Erythroblast (primary cell): ENCODE results near the gene GID4.
A peak's percentile ranks its signal among the peaks of the same experiment; 100 is the strongest.

ENCODE experiments used
- DNase-seq, 2 experiments: peaks; one replicate each; lab custom pipeline; 2025; lab: John Stamatoyannopoulos, UW
- GATA1 ChIP-seq: IDR thresholded peaks from 2 replicates; pipeline ENCODE4 v1.6.1; 2011; ENCODE audit warnings: low read depth, mild to moderate bottlenecking, control low read depth, low read length, moderate library complexity
- POLR2A ChIP-seq: IDR thresholded peaks from 2 replicates; pipeline ENCODE4 v1.6.1; 2011; ENCODE audit warnings: mild to moderate bottlenecking, low read length

Gene GID4

DNA sequence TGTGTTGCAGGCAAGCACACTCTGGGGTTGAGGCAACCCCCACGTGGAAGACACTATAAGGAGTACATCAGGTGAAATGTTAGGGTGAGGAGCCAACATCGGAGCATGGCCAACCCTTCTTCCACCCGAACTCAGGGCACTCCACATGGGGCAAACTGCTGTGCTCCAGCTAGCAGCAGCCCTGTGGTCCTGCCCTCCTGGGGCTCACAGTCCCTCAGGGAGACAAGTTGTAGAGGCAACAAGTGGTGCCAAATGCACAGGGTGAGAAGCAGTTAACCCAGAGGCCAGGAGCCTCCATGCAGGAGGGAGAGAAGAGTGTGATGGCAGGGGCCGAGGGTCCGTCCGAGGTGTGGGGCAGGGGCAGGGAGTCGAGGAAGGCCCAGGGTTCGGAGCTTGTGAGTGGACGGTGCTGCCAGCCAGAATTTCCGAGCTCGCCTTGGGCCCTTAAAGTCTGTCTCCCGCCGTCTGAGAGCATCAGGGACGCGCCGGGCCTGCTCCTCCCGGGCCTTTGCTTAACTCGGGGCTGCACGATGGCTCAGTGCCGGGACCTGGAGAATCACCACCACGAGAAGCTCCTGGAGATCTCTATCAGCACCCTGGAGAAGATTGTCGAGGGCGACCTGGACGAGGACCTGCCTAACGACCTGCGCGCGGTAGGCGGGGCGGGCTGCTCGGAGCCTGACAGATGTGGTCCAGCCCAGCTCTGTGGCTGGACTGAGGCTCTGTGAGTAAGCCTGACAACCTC lies 32.5 kb upstream of the GID4 start:
- no peak for DNase-seq
- TF ChIP-seq GATA1: no peak
- no peak for TF ChIP-seq POLR2A

DNA sequence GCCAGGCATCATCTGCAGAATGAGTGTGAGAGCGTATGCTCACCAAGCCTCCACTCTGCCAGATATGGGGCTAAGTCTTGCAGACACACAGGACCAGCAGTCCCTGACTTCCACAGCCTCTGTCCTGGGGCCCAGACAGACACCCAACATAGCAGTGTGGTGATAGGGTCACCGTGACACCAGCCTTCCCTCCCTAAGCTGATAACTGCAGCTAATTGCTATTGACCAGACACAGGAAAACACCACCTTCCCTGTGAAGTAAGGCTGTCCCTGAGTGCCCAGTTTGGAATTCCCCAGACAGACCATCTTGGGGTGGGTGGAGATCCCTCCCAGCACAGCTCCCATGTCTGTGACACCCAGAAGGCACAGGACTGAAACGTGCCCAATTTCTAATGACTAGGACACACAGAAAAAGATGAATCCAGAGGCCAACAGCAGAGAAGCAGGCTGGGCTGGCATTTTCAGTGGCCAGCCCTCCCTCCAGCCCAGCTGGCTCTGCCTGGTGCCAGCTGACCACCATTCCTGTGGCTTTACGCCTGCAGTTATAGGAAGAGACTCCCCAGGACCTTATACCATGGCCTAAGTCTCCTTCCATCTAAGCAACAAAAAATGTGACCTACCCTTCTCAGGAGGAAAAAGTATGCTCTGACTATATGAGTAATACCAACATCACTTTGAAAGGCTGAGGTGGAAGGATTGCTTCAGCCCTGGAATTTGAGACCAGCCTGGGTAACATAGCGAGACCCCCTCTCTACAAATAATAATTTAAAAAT lies 30.5 kb upstream of the GID4 start:
- TF ChIP-seq POLR2A (no peak), GATA1 (no peak)
- DNase-seq: no peak

GRCh38 chr17:18009609-18010420 lies 29.4 kb upstream of the GID4 start:
- DNase-seq: peak; percentile 24 to 76
- TF ChIP-seq GATA1: no peak
- TF ChIP-seq POLR2A: no peak

GRCh38 chr17:18011286-18011685 lies 27.9 kb upstream of the GID4 start:
- DNase-seq: no peak
- no peak for TF ChIP-seq POLR2A
- no peak for TF ChIP-seq GATA1

DNA sequence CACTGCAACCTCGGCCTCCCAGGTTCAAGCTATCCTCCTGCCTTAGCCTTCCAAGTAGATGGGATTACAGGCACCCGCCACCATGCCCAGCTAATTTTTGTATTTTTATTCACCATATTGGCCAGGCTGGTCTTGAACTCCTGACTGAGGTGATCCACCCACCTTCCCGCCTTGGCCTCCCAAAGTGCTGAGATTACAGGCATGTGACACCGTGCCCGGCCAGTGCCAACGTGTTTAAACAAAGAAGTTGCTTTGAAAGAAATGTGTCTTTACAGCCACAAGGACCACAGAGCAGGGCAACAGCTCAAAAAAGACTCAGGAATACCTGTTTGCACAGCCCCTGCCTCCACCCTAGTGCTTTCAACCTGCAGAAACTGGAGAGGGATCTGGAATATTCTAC lies 25.2 kb upstream of the GID4 start:
- DNase-seq: no peak
- no peak for TF ChIP-seq GATA1

GRCh38 chr17:18015593-18015992 lies 23.6 kb upstream of the GID4 start:
- TF ChIP-seq POLR2A (no peak), GATA1 (no peak)
- DNase-seq: no peak

- TF ChIP-seq GATA1 (no peak), POLR2A (no peak)
- DNase-seq: no peak
Observed at GRCh38 chr17:18016426-18016825, 22.8 kb upstream of the GID4 start.

GRCh38 chr17:18017958-18018357 lies 21.2 kb upstream of the GID4 start:
- DNase-seq: no peak
- TF ChIP-seq POLR2A: no peak
- TF ChIP-seq GATA1: no peak

- TF ChIP-seq GATA1 (no peak), POLR2A (no peak)
- no peak for DNase-seq
Observed at GRCh38 chr17:18018411-18018921, 20.7 kb upstream of the GID4 start.

GRCh38 chr17:18019838-18020154 lies 19.4 kb upstream of the GID4 start:
- no peak for DNase-seq

GRCh38 chr17:18020971-18021370 lies 18.2 kb upstream of the GID4 start:
- TF ChIP-seq GATA1 (no peak), POLR2A (no peak)
- no peak for DNase-seq

More at GRCh38 chr17:18019838-18020154, 19.4 kb upstream of the GID4 start:
- TF ChIP-seq POLR2A: no peak
- no peak for TF ChIP-seq GATA1

DNA sequence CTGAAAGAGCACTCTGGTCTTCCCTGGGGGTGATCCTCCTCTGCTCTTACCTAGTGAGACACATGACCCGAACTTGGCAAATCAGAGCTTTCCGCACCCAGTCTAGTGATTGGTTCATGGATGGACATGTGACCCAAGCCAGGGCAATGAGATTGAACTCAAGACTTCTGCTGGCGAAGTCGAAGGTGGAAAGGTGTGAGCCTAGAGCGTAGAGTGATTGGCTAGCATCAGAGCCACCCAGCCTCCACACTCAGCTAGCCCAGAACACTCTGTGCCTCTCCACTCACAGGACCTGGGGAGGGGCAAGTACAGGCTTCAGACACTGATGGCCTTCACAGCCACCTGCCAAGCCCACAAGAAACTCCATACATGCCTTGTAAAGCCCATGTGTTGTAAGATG lies 17.8 kb upstream of the GID4 start:
- DNase-seq: no peak
- TF ChIP-seq POLR2A: no peak

DNA sequence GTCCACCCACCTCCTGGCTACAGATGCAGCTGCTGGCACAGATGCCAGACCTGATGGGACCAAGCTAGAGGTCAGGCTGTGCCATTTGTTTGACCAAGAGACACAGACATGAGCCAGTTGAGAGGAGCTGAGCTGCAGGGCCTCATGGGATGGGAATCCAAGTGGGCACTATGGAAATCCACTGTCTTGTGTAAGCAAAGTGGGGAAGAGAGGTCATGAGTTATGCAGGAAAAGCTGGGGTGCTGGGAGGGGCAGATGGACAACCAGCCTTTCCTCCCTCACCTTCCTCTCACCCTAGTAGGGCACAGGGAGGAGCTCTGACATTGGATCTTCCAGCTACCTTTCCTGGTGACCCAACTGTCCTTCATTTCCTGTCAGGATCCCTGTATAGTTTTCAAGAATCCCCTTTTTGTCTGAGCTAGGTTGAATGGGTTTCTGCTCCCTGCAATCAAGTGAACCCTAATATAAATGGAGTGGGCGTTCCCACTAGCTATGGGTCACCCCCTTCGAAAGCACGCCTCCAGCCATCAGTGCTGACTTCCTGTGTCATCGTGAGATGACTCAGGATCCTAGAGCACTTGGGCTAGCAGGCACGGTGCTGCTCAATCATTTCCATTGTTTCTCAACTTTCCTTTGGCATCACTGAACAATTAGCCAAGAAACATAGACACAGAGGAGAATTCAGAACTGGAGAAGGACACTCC lies 13.8 kb upstream of the GID4 start:
- DNase-seq: peak in 1 of 2 experiments; percentile 52
- TF ChIP-seq GATA1: no peak
- no peak for TF ChIP-seq POLR2A
